ENCODE measurements around the gene CSK.

DNA sequence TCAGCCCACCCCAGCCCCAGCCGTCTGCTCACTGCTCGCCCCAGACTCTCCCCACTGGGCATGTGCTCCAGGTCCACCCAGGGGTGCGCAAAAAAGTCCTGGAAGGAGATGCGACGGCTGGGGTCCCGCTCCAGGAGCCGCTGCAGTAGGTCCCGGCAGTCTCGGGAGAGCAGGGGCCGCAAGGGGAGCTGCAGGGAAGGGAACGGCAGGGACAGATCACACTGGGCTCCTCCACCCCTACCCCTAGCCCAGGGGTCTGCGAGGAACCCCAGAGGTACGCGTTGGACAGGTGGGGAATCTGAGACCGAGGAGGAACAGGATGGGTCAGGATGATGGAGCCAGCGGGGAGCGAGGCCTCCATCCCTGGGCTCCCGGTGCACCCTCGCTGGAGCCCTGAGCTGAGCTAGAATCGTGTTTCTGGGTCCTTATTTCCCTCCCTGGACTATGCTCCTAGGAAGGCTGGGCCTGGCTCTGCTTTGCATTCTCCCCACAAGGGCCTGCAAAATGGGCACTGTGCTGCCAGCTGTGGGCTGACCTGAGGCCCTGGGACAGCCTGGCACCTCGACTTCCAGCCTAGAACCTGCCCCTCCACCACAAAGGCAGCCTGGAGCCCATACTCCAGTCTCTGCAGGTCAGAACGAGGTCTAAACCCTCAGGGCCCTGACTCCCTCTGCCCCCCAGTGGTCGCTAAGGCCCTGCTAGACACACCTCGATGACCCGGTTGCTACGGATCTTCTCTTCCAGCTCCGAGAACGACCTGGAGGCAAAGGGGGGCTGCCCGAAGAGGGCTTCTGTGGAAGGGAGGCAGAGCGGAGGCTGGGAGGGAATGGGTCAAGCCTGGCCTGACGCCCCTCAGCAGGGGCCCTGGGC lies 57.9 kb downstream of the CSK start:
- no peak for TF ChIP-seq CTCF (IDR thresholded peaks at IDR 0.05 in 4 of 5, conservative IDR thresholded peaks at IDR 0.05 in 1 of 5)
- TF ChIP-seq POLR2A (IDR thresholded peaks at IDR 0.05): no peak

Data from gastrocnemius medialis (tissue), 4 donors.